Lung (tissue), 12 donors: Measurements from ENCODE around the gene EFCC1. TPM values are rescaled to one million over a fixed set of nuclear protein-coding genes. Genes with fewer than 3 reads are reported as not detected.

Source experiments
- ATAC-seq: fragments of 200-7000 bp; cut with Tn5 transposase; one replicate; pipeline ENCODE4 v1.9.1; 2020; ENCODE audit warnings: moderate number of reproducible peaks; ENCODE audit not compliant: insufficient read depth, low FRiP score
- DNase-seq, 3 donors: peaks; one replicate each; pipeline ENCODE4 v3.0.0-alpha.2; 2013 to 2017
- H3K27ac ChIP-seq, 2 donors: one replicate each; pipeline ENCODE4 v1.5.1; 2013; ENCODE audit warnings: mild to moderate bottlenecking in 2 of 2, moderate library complexity in 2 of 2, control low read depth in 1 of 2, inconsistent platforms in 1 of 2, low read depth in 1 of 2, low read length in 1 of 2
- H3K27me3 ChIP-seq, 3 donors: one replicate each; pipeline ENCODE4 v1.5.1; 2013; ENCODE audit warnings: low read length in 2 of 3; ENCODE audit not compliant: control insufficient read depth in 3 of 3, insufficient read depth in 3 of 3
- H3K36me3 ChIP-seq, 4 donors: one replicate each; pipeline ENCODE4 v1.5.1; 2013; ENCODE audit warnings: low read length in 4 of 4, mild to moderate bottlenecking in 1 of 4, moderate library complexity in 1 of 4; ENCODE audit not compliant: control insufficient read depth in 4 of 4, insufficient read depth in 4 of 4
- H3K4me1 ChIP-seq, 5 donors: one replicate each; pipeline ENCODE4 v1.5.1; 2013; ENCODE audit warnings: low read length in 5 of 5, mild to moderate bottlenecking in 2 of 5, moderate library complexity in 1 of 5; ENCODE audit not compliant: control insufficient read depth in 5 of 5, insufficient read depth in 5 of 5
- H3K4me3 ChIP-seq: one replicate; pipeline ENCODE4 v1.5.1; 2013; ENCODE audit warnings: mild to moderate bottlenecking, control low read depth, moderate library complexity
- H3K9ac ChIP-seq, 2 donors: one replicate each; pipeline ENCODE4 v1.5.1; 2013; ENCODE audit warnings: low read length in 2 of 2, control low read depth in 1 of 2; ENCODE audit not compliant: insufficient read depth in 1 of 2
- H3K9me3 ChIP-seq, 4 donors: one replicate each; pipeline ENCODE4 v1.5.1; 2013; ENCODE audit warnings: low read length in 3 of 4, mild to moderate bottlenecking in 1 of 4, moderate library complexity in 1 of 4; ENCODE audit not compliant: control insufficient read depth in 4 of 4, insufficient read depth in 3 of 4
- CTCF ChIP-seq: IDR thresholded peaks from 2 replicates; pipeline ENCODE4 v1.5.1; 2012; ENCODE audit warnings: mild to moderate bottlenecking; ENCODE audit errors: control extremely low read depth, extremely low read depth
- WGBS, 2 donors: extraction: QIAGEN DNeasy Blood & Tissue Kit; methylation state at CpG; one replicate each; pipeline ENCODE4 v1.1.7; 2013; 5-methylcytosine and 5-hydroxymethylcytosine counted together
- polyA plus RNA-seq, 2 donors: library from polyadenylated mRNA; stranded (reverse); fragments of 200-250 nt; gene quantifications; one replicate each; pipeline ENCODE4 v1.2.1, GENCODE V29; 2013
- total RNA-seq, 2 donors: library from RNA; depleted of rRNA in 1 of 2; stranded (reverse); fragments of >200 nt in 1 of 2; gene quantifications; one replicate each; pipeline ENCODE4 v1.2.1, GENCODE V29; 2014 to 2021
- donor health status: control.
- donor health status: control.
- donor health status: Bipolar disorder and iron deficiency.
- donor health status: healthy.
- donor health status: DM: yes; HTN: yes; CAD: no.

EFCC1 gene
- total and polyA plus RNA-seq, 4 donors = 3.2 to 10.0 (median 6.3) TPM

GRCh38 chr3:128975276-128975675 is 25.8 kb upstream of the EFCC1 start:
- no peak for TF ChIP-seq CTCF
- Histone ChIP-seq H3K27ac (no peak overlapping the region), H3K36me3 (no peaks in the 10 kb centered on the region), H3K4me1 (peaks cover 0 to 20% (median 2%) of the 10 kb centered on the region in 5 donors), H3K9me3 (no peaks in the 10 kb centered on the region), H3K9ac (no peak overlapping the region), H3K27me3 (no peaks in the 10 kb centered on the region), H3K4me3 (no peak overlapping the region)
- DNase-seq (no peak), ATAC-seq (no peak)
- 88 to 94% methylated on average over 1 of the region's 1 CpG for WGBS, 2 donors

GRCh38 chr3:128983293-128984069 is 17.6 kb upstream of the EFCC1 start:
- H3K27ac ChIP-seq = no peak overlapping the region
- no peak for TF ChIP-seq CTCF
- no peaks in the 10 kb centered on the region for H3K27me3 ChIP-seq
- H3K9ac ChIP-seq = no peak overlapping the region
- no peaks in the 10 kb centered on the region for H3K36me3 ChIP-seq
- no peak for DNase-seq
- H3K4me1 ChIP-seq = peaks cover 0 to 6% (median 0%) of the 10 kb centered on the region in 5 donors
- ATAC-seq = no peak
- no peak overlapping the region for H3K4me3 ChIP-seq
- no peaks in the 10 kb centered on the region for H3K9me3 ChIP-seq
- WGBS, 2 donors = 91% methylated on average over 9 of the region's 9 CpGs

DNA sequence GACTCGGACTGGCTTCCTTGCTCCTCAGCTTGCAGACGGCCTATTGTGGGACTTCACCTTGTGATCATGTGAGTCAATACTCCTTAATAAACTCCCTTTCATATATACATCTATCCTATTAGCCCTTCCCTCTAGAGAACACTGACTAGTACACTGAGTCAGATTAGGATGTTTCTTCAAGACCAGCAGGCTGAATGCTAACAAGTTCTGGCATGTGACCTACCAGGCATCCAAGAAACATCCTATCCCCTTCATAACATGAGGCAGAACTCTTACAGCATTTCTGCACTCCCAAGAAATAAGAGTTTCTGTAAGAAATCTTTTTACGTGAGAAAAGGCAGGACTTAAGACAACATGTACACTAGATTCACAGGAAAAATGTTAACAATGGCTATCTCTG is 16.5 kb upstream of the EFCC1 start:
- no peak for DNase-seq
- no peak overlapping the region for H3K4me3 ChIP-seq
- WGBS, 2 donors = 92% methylated on average over 3 of the region's 3 CpGs
- ATAC-seq = no peak
- H3K4me1 ChIP-seq = peaks cover 0 to 6% (median 0%) of the 10 kb centered on the region in 5 donors
- H3K9ac ChIP-seq = no peak overlapping the region
- no peaks in the 10 kb centered on the region for H3K36me3 ChIP-seq
- no peak overlapping the region for H3K27ac ChIP-seq
- H3K27me3 ChIP-seq = no peaks in the 10 kb centered on the region
- no peaks in the 10 kb centered on the region for H3K9me3 ChIP-seq
- no peak for TF ChIP-seq CTCF
